ENCODE measurements around the gene IL16. TPM values are rescaled to one million over a fixed set of nuclear protein-coding genes. Genes with fewer than 3 reads are reported as not detected.

Gene IL16
- total RNA-seq, 2 experiments from 2014 or later = 240 to 243 TPM

GRCh38 chr15:81215531-81215930, 18.9 kb downstream of the IL16 start:
- Mint-ChIP-seq H3K9me3 (ENCODE audit: insufficient read depth) (no peaks in the 10 kb centered on the region), H3K4me1 (ENCODE audit: low read depth) (no peaks in the 10 kb centered on the region), H3K27me3 (ENCODE audit: low read depth) (peaks cover 4% of the 10 kb centered on the region), H3K36me3 (ENCODE audit: low read depth) (no peaks in the 10 kb centered on the region), H3K27ac (no peak overlapping the region), H3K4me3 (no peak overlapping the region)
- ChIA-PET CTCF (interaction anchor here (8.9 kb wide), 1 partner anchor 51 kb away, joined by 44 read pairs; no protein-coding TSS in a partner anchor), POLR2A (no interaction called here)
- ATAC-seq (no peak), DNase-seq (no peak)

GRCh38 chr15:81215983-81216382, 19.3 kb downstream of the IL16 start:
- Mint-ChIP-seq H3K27me3 (ENCODE audit: low read depth) (peaks cover 4% of the 10 kb centered on the region), H3K9me3 (ENCODE audit: insufficient read depth) (no peaks in the 10 kb centered on the region), H3K27ac (no peak overlapping the region), H3K36me3 (ENCODE audit: low read depth) (no peaks in the 10 kb centered on the region), H3K4me1 (ENCODE audit: low read depth) (no peaks in the 10 kb centered on the region), H3K4me3 (no peak overlapping the region)
- ChIA-PET CTCF (interaction anchor here (8.9 kb wide), 1 partner anchor 50 kb away, joined by 44 read pairs; no protein-coding TSS in a partner anchor), POLR2A (no interaction called here)
- DNase-seq = no peak
- ATAC-seq = no peak

GRCh38 chr15:81216422-81216821, 19.7 kb downstream of the IL16 start:
- CTCF ChIA-PET = interaction anchor here (8.9 kb wide), 1 partner anchor 50 kb away, joined by 44 read pairs; no protein-coding TSS in a partner anchor
- Mint-ChIP-seq H3K27me3 (ENCODE audit: low read depth) (peaks cover 4% of the 10 kb centered on the region), H3K27ac (no peak overlapping the region), H3K36me3 (ENCODE audit: low read depth) (no peaks in the 10 kb centered on the region), H3K9me3 (ENCODE audit: insufficient read depth) (no peaks in the 10 kb centered on the region), H3K4me3 (no peak overlapping the region), H3K4me1 (ENCODE audit: low read depth) (no peaks in the 10 kb centered on the region)
- no peak for DNase-seq
- POLR2A ChIA-PET = no interaction called here
- no peak for ATAC-seq

GRCh38 chr15:81221449-81221848, 24.8 kb downstream of the IL16 start:
- Mint-ChIP-seq H3K4me1 (ENCODE audit: low read depth) (peaks cover 8% of the 10 kb centered on the region), H3K4me3 (no peak overlapping the region), H3K9me3 (ENCODE audit: insufficient read depth) (no peaks in the 10 kb centered on the region), H3K27me3 (ENCODE audit: low read depth) (no peaks in the 10 kb centered on the region), H3K36me3 (ENCODE audit: low read depth) (no peaks in the 10 kb centered on the region), H3K27ac (no peak overlapping the region)
- DNase-seq (no peak), ATAC-seq (no peak)
- POLR2A ChIA-PET = no interaction called here
- CTCF ChIA-PET = interaction anchor here (8.9 kb wide), 1 partner anchor 45 kb away, joined by 44 read pairs; no protein-coding TSS in a partner anchor

- no peaks in the 10 kb centered on the region for H3K36me3 Mint-ChIP-seq (ENCODE audit: low read depth)
- DNase-seq (no peak), ATAC-seq (no peak)
- no peaks in the 10 kb centered on the region for H3K27me3 Mint-ChIP-seq (ENCODE audit: low read depth)
- ChIA-PET CTCF (interaction anchor here (8.9 kb wide), 1 partner anchor 44 kb away, joined by 44 read pairs; no protein-coding TSS in a partner anchor), POLR2A (no interaction called here)
- H3K4me3 Mint-ChIP-seq = no peak overlapping the region
- peaks cover 8% of the 10 kb centered on the region for H3K4me1 Mint-ChIP-seq (ENCODE audit: low read depth)
- H3K27ac Mint-ChIP-seq = no peak overlapping the region
- no peaks in the 10 kb centered on the region for H3K9me3 Mint-ChIP-seq (ENCODE audit: insufficient read depth)
Measured at GRCh38 chr15:81222007-81222406, 25.3 kb downstream of the IL16 start.

GRCh38 chr15:81223346-81223971, 26.8 kb downstream of the IL16 start:
- Mint-ChIP-seq H3K9me3 (ENCODE audit: insufficient read depth) (no peaks in the 10 kb centered on the region), H3K27me3 (ENCODE audit: low read depth) (no peaks in the 10 kb centered on the region), H3K4me1 (ENCODE audit: low read depth) (peaks cover 8% of the 10 kb centered on the region), H3K27ac (no peak overlapping the region), H3K36me3 (ENCODE audit: low read depth) (no peaks in the 10 kb centered on the region), H3K4me3 (no peak overlapping the region)
- ChIA-PET POLR2A (no interaction called here), CTCF (no interaction called here)
- ATAC-seq (no peak), DNase-seq (no peak)

GRCh38 chr15:81224232-81224631, 27.6 kb downstream of the IL16 start:
- H3K36me3 Mint-ChIP-seq (ENCODE audit: low read depth) = no peaks in the 10 kb centered on the region
- H3K27ac Mint-ChIP-seq = no peak overlapping the region
- no peaks in the 10 kb centered on the region for H3K27me3 Mint-ChIP-seq (ENCODE audit: low read depth)
- ChIA-PET CTCF (interaction anchor here (2.4 kb wide), 1 partner anchor 42 kb away, joined by 10 read pairs; no protein-coding TSS in a partner anchor), POLR2A (no interaction called here)
- DNase-seq (no peak), ATAC-seq (no peak)
- H3K4me3 Mint-ChIP-seq = no peak overlapping the region
- peaks cover 8% of the 10 kb centered on the region for H3K4me1 Mint-ChIP-seq (ENCODE audit: low read depth)
- no peaks in the 10 kb centered on the region for H3K9me3 Mint-ChIP-seq (ENCODE audit: insufficient read depth)

GRCh38 chr15:81225161-81225671, 28.5 kb downstream of the IL16 start:
- no peak for DNase-seq
- ATAC-seq = no peak
- CTCF ChIA-PET = interaction anchor here (2.4 kb wide), 1 partner anchor 41 kb away, joined by 10 read pairs; no protein-coding TSS in a partner anchor
- no peaks in the 10 kb centered on the region for H3K9me3 Mint-ChIP-seq (ENCODE audit: insufficient read depth)
- POLR2A ChIA-PET = no interaction called here
- no peaks in the 10 kb centered on the region for H3K36me3 Mint-ChIP-seq (ENCODE audit: low read depth)
- peaks cover 8% of the 10 kb centered on the region for H3K4me1 Mint-ChIP-seq (ENCODE audit: low read depth)
- no peak overlapping the region for H3K27ac Mint-ChIP-seq
- H3K27me3 Mint-ChIP-seq (ENCODE audit: low read depth) = no peaks in the 10 kb centered on the region
- H3K4me3 Mint-ChIP-seq = no peak overlapping the region

GRCh38 chr15:81227716-81228115, 31.0 kb downstream of the IL16 start:
- CTCF ChIA-PET = no interaction called here
- no peaks in the 10 kb centered on the region for H3K36me3 Mint-ChIP-seq (ENCODE audit: low read depth)
- peaks cover 7% of the 10 kb centered on the region for H3K4me1 Mint-ChIP-seq (ENCODE audit: low read depth)
- POLR2A ChIA-PET = no interaction called here
- ATAC-seq = no peak
- no peak for DNase-seq
- no peaks in the 10 kb centered on the region for H3K27me3 Mint-ChIP-seq (ENCODE audit: low read depth)
- no peaks in the 10 kb centered on the region for H3K9me3 Mint-ChIP-seq (ENCODE audit: insufficient read depth)
- H3K4me3 Mint-ChIP-seq = no peak overlapping the region
- no peak overlapping the region for H3K27ac Mint-ChIP-seq

GRCh38 chr15:81229586-81229985, 32.9 kb downstream of the IL16 start:
- ChIA-PET POLR2A (no interaction called here), CTCF (interaction anchor here (1.4 kb wide), 1 partner anchor 36 kb away, joined by 7 read pairs; no protein-coding TSS in a partner anchor)
- H3K27ac Mint-ChIP-seq = no peak overlapping the region
- no peaks in the 10 kb centered on the region for H3K9me3 Mint-ChIP-seq (ENCODE audit: insufficient read depth)
- no peak overlapping the region for H3K4me3 Mint-ChIP-seq
- H3K4me1 Mint-ChIP-seq (ENCODE audit: low read depth) = no peaks in the 10 kb centered on the region
- no peaks in the 10 kb centered on the region for H3K27me3 Mint-ChIP-seq (ENCODE audit: low read depth)
- DNase-seq = no peak
- H3K36me3 Mint-ChIP-seq (ENCODE audit: low read depth) = no peaks in the 10 kb centered on the region
- ATAC-seq = no peak

- CTCF ChIA-PET = interaction anchor here (1.3 to 4.1 kb wide), 2 partner anchors 31 to 80 kb away, joined by 5 to 23 read pairs; no protein-coding TSS in a partner anchor
- Mint-ChIP-seq H3K9me3 (ENCODE audit: insufficient read depth) (peaks cover 6% of the 10 kb centered on the region), H3K27me3 (ENCODE audit: low read depth) (no peaks in the 10 kb centered on the region), H3K4me1 (ENCODE audit: low read depth) (peaks cover 6% of the 10 kb centered on the region), H3K36me3 (ENCODE audit: low read depth) (no peaks in the 10 kb centered on the region), H3K4me3 (no peak overlapping the region), H3K27ac (no peak overlapping the region)
- POLR2A ChIA-PET = no interaction called here
- no peak for ATAC-seq
- DNase-seq = no peak
Measured at GRCh38 chr15:81235276-81236123, 38.8 kb downstream of the IL16 start.

- H3K27me3 Mint-ChIP-seq (ENCODE audit: low read depth) = peaks cover 3% of the 10 kb centered on the region
- DNase-seq = no peak
- no peak overlapping the region for H3K27ac Mint-ChIP-seq
- H3K36me3 Mint-ChIP-seq (ENCODE audit: low read depth) = no peaks in the 10 kb centered on the region
- no peak for ATAC-seq
- POLR2A ChIA-PET = no interaction called here
- peaks cover 6% of the 10 kb centered on the region for H3K4me1 Mint-ChIP-seq (ENCODE audit: low read depth)
- CTCF ChIA-PET = no interaction called here
- no peak overlapping the region for H3K4me3 Mint-ChIP-seq
- peaks cover 17% of the 10 kb centered on the region for H3K9me3 Mint-ChIP-seq (ENCODE audit: insufficient read depth)
Measured at GRCh38 chr15:81239190-81239589, 42.5 kb downstream of the IL16 start.

Measured in activated CD8-positive, alpha-beta T cell treated with anti-CD3 and anti-CD28 coated beads, Interleukin-2, amount 10 ng/mL, durations not matched to agents 7 days and 5 days (primary cell).